HG02759 (cell line): ENCODE measurements around the gene NCAN.

Experiments
- ATAC-seq: cut with Tn5 transposase; IDR thresholded peaks from one replicate; pipeline ENCODE4 v1.9.1; 2021; ENCODE audit warnings: mild to moderate bottlenecking, moderate library complexity; ENCODE audit not compliant: unreplicated experiment

NCAN gene

GRCh38 chr19:19279062-19279612, 67.4 kb downstream of the NCAN start:
- no peak for ATAC-seq

GRCh38 chr19:19279853-19280252, 68.1 kb downstream of the NCAN start:
- ATAC-seq: no peak

GRCh38 chr19:19280561-19280960, 68.8 kb downstream of the NCAN start:
- no peak for ATAC-seq

- no peak for ATAC-seq
Observed at GRCh38 chr19:19285686-19286085, 73.9 kb downstream of the NCAN start.

GRCh38 chr19:19292607-19293006, 80.8 kb downstream of the NCAN start:
- ATAC-seq: no peak

GRCh38 chr19:19294914-19295313, 83.2 kb downstream of the NCAN start:
- ATAC-seq: no peak

GRCh38 chr19:19296953-19297689, 85.4 kb downstream of the NCAN start:
- ATAC-seq: no peak

GRCh38 chr19:19297759-19298158, 86.0 kb downstream of the NCAN start:
- ATAC-seq: no peak

GRCh38 chr19:19300613-19301012, 88.9 kb downstream of the NCAN start:
- ATAC-seq: no peak
